SU-DHL-6 (cell line): ENCODE results near the gene ATP8B2.

Source experiments
- EZH2phosphoT487 ChIP-seq: fragments of 200-600 bp; sonication (generic), shearing (Covaris generic); conservative IDR thresholded peaks from 2 replicates; pipeline ENCODE4 v1.6.1; 2018; ENCODE audit warnings: mild to moderate bottlenecking, antibody characterized with exemption, low read length, moderate library complexity, mixed read lengths
- TF ChIP-seq, protein P1 (sequence below): fragments of 200-600 bp; sonication (generic); IDR thresholded peaks from one replicate; pipeline ENCODE4 v1.5.1; 2017; ENCODE audit warnings: antibody characterized with exemption, mild to moderate bottlenecking, low read length, moderate library complexity; ENCODE audit not compliant: insufficient read depth, poor library complexity, severe bottlenecking

GRCh38 chr1:154330669-154331068 lies 5.3 kb downstream of the ATP8B2 start:
- TF ChIP-seq, protein P1, sequence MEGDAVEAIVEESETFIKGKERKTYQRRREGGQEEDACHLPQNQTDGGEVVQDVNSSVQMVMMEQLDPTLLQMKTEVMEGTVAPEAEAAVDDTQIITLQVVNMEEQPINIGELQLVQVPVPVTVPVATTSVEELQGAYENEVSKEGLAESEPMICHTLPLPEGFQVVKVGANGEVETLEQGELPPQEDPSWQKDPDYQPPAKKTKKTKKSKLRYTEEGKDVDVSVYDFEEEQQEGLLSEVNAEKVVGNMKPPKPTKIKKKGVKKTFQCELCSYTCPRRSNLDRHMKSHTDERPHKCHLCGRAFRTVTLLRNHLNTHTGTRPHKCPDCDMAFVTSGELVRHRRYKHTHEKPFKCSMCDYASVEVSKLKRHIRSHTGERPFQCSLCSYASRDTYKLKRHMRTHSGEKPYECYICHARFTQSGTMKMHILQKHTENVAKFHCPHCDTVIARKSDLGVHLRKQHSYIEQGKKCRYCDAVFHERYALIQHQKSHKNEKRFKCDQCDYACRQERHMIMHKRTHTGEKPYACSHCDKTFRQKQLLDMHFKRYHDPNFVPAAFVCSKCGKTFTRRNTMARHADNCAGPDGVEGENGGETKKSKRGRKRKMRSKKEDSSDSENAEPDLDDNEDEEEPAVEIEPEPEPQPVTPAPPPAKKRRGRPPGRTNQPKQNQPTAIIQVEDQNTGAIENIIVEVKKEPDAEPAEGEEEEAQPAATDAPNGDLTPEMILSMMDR: no peak
- no peak for TF ChIP-seq EZH2phosphoT487
